Spinal cord (tissue), 10 donors: ENCODE results near the gene NAP1L1. TPM values are rescaled to one million over a fixed set of nuclear protein-coding genes. Genes with fewer than 3 reads are reported as not detected.

Source experiments
- DNase-seq, 6 donors: peaks; one replicate each; pipeline versions ENCODE4 v3.0.0 to v3.0.0-alpha.2; 2013 to 2015; ENCODE audit warnings: low spot score in 6 of 6, low read depth in 4 of 6
- H3K27ac ChIP-seq: one replicate; pipeline ENCODE4 v1.5.1; 2013; ENCODE audit warnings: low read depth, low read length, control low read depth
- H3K27me3 ChIP-seq: one replicate; pipeline ENCODE4 v1.6.1; 2013; ENCODE audit warnings: low read length; ENCODE audit not compliant: control insufficient read depth, insufficient read depth
- H3K36me3 ChIP-seq: one replicate; pipeline ENCODE4 v1.6.1; 2013; ENCODE audit warnings: low read length; ENCODE audit not compliant: control insufficient read depth, insufficient read depth
- H3K4me1 ChIP-seq: one replicate; pipeline ENCODE4 v1.6.1; 2013; ENCODE audit warnings: low read length; ENCODE audit not compliant: control insufficient read depth, insufficient read depth
- H3K4me3 ChIP-seq: one replicate; pipeline ENCODE4 v1.5.1; 2013; ENCODE audit warnings: low read depth, low read length, control low read depth
- H3K9me3 ChIP-seq: one replicate; pipeline ENCODE4 v1.6.1; 2013; ENCODE audit warnings: low read length; ENCODE audit not compliant: control insufficient read depth, insufficient read depth
- WGBS: methylation state at CpG from one replicate; pipeline ENCODE4 v1.1.5; 2013; ENCODE audit warnings: missing lambda C conversion rate; ENCODE audit not compliant: insufficient coverage; 5-methylcytosine and 5-hydroxymethylcytosine counted together
- long read RNA-seq, 4 donors: transcript quantifications; one replicate each; lab custom pipeline, GENCODE V29; 2026
- polyA plus RNA-seq, 2 donors: library from polyadenylated mRNA; unstranded; fragments of 120-200 nt; gene quantifications; one replicate each; pipeline ENCODE4 v1.2.1, GENCODE V29; 2013; ENCODE audit not compliant: insufficient read length in 2 of 2
- total RNA-seq, 2 donors: library from RNA; depleted of rRNA in 1 of 2; stranded (reverse); fragments of 120-200 nt in 1 of 2; fragments of >200 nt in 1 of 2; gene quantifications; one replicate each; pipeline versions ENCODE4 v1.2.3 to v1.2.4, GENCODE V29; 2013 to 2014
- donor health status: healthy.

NAP1L1 gene, protein sequence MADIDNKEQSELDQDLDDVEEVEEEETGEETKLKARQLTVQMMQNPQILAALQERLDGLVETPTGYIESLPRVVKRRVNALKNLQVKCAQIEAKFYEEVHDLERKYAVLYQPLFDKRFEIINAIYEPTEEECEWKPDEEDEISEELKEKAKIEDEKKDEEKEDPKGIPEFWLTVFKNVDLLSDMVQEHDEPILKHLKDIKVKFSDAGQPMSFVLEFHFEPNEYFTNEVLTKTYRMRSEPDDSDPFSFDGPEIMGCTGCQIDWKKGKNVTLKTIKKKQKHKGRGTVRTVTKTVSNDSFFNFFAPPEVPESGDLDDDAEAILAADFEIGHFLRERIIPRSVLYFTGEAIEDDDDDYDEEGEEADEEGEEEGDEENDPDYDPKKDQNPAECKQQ
- total RNA-seq (100 to 1,000 TPM; 293 to 301 TPM), polyA plus RNA-seq (100 to 1,000 TPM; 368 to 495 TPM)
- long read RNA-seq, donor 1, full-length matches to known transcripts: 51 of 88 reads
- long read RNA-seq, donor 1, partial matches to known transcripts: 26 of 88 reads
- long read RNA-seq, donor 1, other reads (novel, unspliced or antisense): 11 of 88 reads
- long read RNA-seq, donor 2, full-length matches to known transcripts: 10 of 26 reads
- long read RNA-seq, donor 2, partial matches to known transcripts: 16 of 26 reads
- long read RNA-seq, donor 2, other reads (novel, unspliced or antisense): 0 of 26 reads
- long read RNA-seq, donor 3, full-length matches to known transcripts: 24 of 50 reads
- long read RNA-seq, donor 3, partial matches to known transcripts: 26 of 50 reads
- long read RNA-seq, donor 3, other reads (novel, unspliced or antisense): 0 of 50 reads
- long read RNA-seq, donor 4, full-length matches to known transcripts: 96 of 498 reads
- long read RNA-seq, donor 4, partial matches to known transcripts: 377 of 498 reads
- long read RNA-seq, donor 4, other reads (novel, unspliced or antisense): 25 of 498 reads

DNA sequence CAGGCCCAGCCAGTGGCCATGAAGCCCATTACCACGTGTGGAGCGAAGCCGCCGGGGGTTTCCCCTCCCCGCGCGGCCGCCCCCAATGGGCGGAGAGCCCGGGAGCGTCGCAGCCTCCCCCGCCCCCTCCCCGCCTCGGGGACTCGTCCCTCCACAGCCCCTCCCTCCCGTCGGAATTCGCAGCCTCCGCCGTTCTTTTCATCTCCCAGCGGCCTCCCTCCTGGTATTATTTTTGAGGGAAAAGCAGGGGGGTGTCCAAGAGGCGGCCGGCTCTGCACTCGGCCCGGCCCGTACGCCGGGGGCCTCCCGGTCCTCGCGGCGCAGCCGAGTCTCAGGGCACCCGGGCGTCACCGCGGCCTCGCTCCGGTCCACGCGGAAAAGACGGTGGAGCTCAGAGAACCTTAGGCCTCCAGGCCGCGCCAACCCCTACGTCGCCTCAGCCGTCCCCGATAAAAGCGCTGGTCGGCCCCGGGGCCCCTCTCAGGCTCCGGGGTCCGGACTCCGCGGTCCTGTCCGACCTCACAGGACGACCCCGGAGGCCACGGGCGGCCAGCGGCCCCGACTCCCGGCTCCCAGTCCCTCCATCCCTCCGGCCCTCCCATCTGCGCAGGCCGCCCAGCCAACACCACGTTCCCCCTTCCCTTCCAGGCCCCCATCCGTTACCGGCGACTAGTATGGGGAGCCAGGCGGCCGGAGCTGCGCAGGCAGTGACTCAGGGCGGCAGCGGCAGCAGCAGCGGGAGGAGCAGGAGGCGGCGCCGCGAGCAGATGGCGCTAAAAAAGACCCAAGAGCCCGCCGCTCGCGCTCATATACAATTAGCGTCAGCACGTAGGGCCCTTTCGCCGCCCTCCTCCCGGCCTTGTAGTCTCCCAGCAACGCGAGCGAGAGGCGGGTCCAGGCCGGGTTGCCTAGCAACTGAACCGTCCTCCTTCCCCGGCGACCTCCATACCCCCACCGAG is at the start of gene NAP1L1:
TSS of gene NAP1L1 (minus strand) at position 782 of the 959 bp plus-strand sequence. CDS start 10,466 bp downstream, outside the sequence.
- H3K4me3 ChIP-seq: peak within 1 kb of the TSS; percentile 87
- H3K9me3 ChIP-seq: no peaks in the 10 kb centered on the region
- no peaks in the 10 kb centered on the region for H3K27me3 ChIP-seq
- H3K4me1 ChIP-seq: peaks cover 9% of the 10 kb centered on the region
- 0% methylated on average over 93 of the region's 100 CpGs for WGBS
- H3K27ac ChIP-seq: peak within 1 kb of the TSS; percentile 98
- DNase-seq: peak; percentile 90 to 99 (median 93)
- no peaks in the 10 kb centered on the region for H3K36me3 ChIP-seq

DNA sequence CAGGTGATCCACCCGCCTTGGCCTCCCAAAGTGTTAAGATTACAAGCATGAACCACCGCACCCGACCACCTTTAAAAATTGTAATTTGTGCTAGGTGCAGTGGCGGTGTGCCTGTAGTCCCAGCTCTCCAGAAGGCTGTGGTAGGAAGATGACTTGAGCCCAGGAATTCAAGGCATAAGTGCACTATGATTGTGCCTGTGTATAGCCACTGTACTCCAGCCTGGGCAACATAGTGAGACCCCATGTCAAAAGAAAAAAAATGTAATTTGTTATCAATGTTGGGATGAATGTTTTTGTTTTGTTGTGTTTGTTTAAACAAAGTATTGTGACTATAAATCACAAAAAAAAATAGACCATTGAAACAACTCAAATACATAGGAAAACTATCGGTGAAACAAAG is 43.1 kb upstream of the NAP1L1 start:
- DNase-seq: no peak
- WGBS: 97% methylated on average over 3 of the region's 5 CpGs
- H3K9me3 ChIP-seq: no peaks in the 10 kb centered on the region
- no peaks in the 10 kb centered on the region for H3K4me1 ChIP-seq
- H3K27me3 ChIP-seq: no peaks in the 10 kb centered on the region
- H3K4me3 ChIP-seq: no peak overlapping the region
- H3K36me3 ChIP-seq: no peaks in the 10 kb centered on the region
- no peak overlapping the region for H3K27ac ChIP-seq

DNA sequence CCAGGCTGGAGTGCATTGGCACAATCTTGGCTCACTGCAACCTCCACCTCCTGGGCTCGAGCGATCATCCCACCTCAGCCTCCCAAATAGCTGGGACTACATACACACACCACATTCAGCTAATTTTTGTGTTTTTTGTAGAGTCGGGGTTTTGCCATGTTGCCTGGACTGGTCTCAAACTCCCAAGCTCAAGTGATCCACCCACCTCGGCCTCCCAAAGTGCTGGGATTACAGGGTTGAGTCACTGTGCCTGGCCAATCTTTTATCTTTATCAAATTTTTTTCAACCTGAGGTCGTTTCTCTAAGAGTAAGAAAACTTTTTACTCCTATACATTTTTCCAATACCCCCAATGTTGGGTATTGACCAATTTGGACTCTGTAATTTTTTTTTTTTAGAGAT is 40.0 kb upstream of the NAP1L1 start:
- no peaks in the 10 kb centered on the region for H3K4me1 ChIP-seq
- H3K27ac ChIP-seq: no peak overlapping the region
- no peak overlapping the region for H3K4me3 ChIP-seq
- H3K27me3 ChIP-seq: no peaks in the 10 kb centered on the region
- H3K36me3 ChIP-seq: no peaks in the 10 kb centered on the region
- DNase-seq: no peak
- H3K9me3 ChIP-seq: peaks cover 2% of the 10 kb centered on the region
- WGBS: no CpG with 5 or more reads among the region's 5 CpGs

DNA sequence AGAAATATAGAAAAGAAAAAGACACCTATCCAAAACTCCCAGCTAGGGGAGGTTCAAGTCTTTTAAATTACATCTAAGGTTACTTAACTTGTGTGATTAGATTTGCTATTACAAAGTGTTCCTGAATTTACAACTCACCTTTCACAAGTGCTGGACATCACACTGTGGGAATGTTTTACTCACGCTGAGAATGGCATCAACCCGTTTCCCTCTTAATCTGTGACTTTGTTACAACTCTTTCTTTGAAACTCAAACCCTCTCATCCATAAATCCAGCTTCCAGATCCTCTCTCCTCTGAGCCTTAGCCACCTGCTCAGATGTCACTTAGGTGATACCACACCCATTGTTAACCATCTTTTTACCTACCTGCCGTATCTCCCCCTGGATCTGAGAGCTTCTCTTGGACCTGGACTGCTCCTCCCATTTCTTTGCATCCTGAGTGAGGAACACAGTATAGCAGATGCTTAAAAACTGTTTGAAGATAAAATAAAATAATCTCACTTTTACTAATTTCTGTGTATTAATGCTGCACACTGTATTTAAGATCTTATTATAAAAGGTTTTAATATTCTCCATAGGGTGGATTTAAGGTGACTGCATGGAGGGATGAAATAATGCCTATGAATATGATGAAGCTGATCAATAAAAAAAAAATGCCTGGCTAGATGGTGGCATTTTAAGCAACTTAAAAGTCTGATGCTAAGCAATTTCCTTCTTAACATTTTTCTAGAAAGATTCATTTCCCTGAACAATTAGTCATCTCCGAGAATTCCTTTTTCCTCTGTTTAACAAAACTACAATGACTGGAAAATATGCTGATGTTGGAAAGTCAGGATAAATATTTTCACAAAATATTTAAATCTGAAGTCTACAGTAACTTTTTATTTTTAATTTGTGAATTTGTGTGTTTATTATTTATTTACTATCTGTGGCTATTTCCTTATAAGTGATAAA is 39.1 kb upstream of the NAP1L1 start:
- Histone ChIP-seq H3K27me3 (no peaks in the 10 kb centered on the region), H3K9me3 (peaks cover 2% of the 10 kb centered on the region), H3K36me3 (no peaks in the 10 kb centered on the region), H3K27ac (no peak overlapping the region), H3K4me1 (no peaks in the 10 kb centered on the region), H3K4me3 (no peak overlapping the region)
- 37% methylated on average over 2 of the region's 4 CpGs for WGBS
- no peak for DNase-seq

DNA sequence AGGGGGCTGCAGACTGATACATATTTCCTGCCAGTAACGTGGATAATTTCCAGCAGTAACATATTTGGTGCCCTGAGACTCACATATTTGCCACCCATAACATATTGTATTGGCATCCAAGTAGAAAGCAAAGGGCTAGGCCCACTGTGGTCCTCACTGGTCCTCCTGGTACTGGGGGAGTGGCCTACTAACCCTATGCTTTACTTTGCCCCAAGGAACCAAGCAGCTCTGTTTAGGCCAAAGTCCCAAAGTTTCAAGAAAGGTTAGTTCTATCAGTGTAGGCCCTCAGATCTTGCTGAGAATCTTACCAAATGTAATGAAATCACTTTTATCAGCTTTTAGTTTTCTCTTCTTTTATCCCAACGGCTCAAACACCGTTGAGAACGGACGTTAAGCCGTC is 35.4 kb upstream of the NAP1L1 start:
- Histone ChIP-seq H3K36me3 (no peaks in the 10 kb centered on the region), H3K4me3 (no peak overlapping the region), H3K27ac (no peak overlapping the region), H3K27me3 (no peaks in the 10 kb centered on the region), H3K9me3 (peaks cover 2% of the 10 kb centered on the region), H3K4me1 (no peaks in the 10 kb centered on the region)
- no peak for DNase-seq
- 92% methylated on average over 6 of the region's 6 CpGs for WGBS

DNA sequence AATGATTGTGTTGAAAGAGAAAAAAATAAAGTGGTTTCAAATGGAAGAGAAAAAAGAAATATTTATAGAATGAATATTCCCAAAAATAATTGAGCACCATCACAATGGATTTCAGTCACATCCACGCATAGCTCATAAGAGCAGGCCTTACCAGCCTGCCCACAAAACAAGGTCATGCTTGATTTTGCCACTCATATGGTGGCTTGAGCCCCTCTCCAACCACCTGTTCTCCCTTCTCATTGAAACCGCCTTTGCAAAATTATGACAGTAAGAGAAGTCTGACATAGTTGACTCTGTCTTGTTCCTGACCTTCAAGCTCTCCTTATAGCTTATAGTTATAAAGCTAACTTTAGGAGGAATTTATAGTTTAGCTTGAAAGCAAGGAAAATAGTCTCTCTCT is 33.3 kb upstream of the NAP1L1 start:
- 100% methylated on average over 1 of the region's 2 CpGs for WGBS
- Histone ChIP-seq H3K9me3 (peaks cover 2% of the 10 kb centered on the region), H3K36me3 (no peaks in the 10 kb centered on the region), H3K27me3 (no peaks in the 10 kb centered on the region), H3K4me1 (no peaks in the 10 kb centered on the region), H3K4me3 (no peak overlapping the region), H3K27ac (no peak overlapping the region)
- DNase-seq: no peak

DNA sequence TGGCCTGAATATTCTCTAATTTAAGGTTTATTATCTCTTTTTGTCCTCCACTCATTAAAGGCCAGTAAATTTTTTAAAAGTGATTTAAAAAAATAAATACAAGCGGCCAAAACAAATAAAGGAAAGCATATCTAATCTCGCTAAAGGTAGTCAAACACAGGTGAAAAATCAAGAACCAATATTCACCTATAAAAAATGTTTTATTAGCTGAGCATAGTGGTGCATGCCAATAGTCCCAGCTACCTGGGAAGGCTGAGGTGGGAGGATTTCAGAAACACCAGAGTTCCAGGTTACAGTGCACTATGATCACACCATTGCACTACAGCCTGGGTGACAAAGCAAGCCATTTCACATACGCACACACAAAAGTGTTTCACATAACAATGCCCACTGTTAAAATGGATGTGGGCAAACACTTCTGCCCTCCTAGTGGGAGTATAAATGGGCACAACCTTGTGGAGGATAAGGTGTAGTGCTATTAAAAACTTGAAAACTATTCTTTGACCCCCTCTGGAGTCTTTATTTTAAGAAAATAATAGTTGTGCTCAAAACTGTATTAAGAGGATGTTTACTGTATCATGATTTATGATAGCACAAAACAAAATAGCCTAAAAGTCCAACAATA is 32.7 kb upstream of the NAP1L1 start:
- no CpG with 5 or more reads among the region's 3 CpGs for WGBS
- Histone ChIP-seq H3K9me3 (peaks cover 2% of the 10 kb centered on the region), H3K27me3 (no peaks in the 10 kb centered on the region), H3K36me3 (no peaks in the 10 kb centered on the region), H3K4me1 (no peaks in the 10 kb centered on the region), H3K27ac (no peak overlapping the region), H3K4me3 (no peak overlapping the region)
- no peak for DNase-seq
